HS-27A (cell line): ENCODE data around the gene TOX3.
A peak's percentile ranks its signal among the peaks of the same experiment; 100 is the strongest.

Experiments
- DNase-seq: peaks from one replicate; pipeline ENCODE4 v3.0.0-alpha.2; 2012; ENCODE audit warnings: low read depth, missing footprints

The TOX3 gene

GRCh38 chr16:52492789-52493357 lies 54.1 kb downstream of the TOX3 start:
- no peak for DNase-seq

- no peak for DNase-seq
These were observed 55.7 kb downstream of the TOX3 start for GRCh38 chr16:52491216-52491615.

- DNase-seq = no peak
These were observed 57.0 kb downstream of the TOX3 start for GRCh38 chr16:52489894-52490293.

DNA sequence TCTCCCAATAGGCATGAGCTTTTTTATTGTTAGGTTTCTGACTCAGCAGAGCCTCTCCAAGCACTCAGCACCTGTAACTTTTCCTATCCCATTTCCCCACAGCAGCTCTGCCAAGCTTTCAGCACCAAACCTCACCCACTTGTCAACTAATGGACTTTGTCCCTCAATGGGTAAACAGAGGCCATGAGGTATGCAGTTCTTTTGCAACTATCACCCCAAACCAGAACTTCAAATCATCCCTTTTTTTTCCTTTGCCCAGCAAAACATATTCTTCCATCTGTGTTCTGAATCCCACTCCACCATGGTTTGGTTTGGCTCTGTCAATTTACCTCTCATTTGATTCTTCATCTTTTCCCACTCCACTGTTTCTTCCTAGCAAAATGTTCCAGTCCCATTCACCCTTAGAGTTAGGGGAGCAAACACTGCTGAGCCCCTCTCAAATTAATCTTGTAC lies 58.1 kb downstream of the TOX3 start:
- DNase-seq = no peak

DNA sequence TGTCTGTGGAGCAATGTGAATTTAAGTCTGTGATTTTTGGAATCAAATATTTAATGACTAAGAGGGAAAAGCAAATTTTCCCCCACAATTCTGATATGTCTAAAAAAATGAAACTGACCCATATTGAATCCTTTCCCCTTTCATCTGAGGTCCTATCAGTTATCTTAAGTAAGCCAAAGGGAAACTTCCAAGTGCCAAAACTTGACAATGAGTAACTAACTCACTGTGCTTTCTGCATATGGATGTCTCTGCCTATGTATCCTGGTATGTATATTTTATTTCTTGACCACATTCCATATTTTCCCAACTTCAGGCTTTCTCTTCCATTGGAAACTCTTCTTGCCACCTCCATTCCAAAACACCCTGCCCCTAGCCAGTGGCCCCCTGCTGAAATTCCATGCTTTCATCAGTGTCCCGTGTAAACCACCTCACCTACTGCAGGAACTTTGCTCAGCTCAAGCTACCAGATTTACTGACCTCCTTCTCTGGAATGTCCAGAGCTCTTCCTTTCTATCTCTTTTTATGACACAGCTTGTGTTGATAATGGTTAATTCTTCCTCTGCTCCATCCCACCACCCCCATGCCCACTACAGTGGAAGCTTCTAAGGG lies 59.0 kb downstream of the TOX3 start:
- DNase-seq = no peak

DNA sequence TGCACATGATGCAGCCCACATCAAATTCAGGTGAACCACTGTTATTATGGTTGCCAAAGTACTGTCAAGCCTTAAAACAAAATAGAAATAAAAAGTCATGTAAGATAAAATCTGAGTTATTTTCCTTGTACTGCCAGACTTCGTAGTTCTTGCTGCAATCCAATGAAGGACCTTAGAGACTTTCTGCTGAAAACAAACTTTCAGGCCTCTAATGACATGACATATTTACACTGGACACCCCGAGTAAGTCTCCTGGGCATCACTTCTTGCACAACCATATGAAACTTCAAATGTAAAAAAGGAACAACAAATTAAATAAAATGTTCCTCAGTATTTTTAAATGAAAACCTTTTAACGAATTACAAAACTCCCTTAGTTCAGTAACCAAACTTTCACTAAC lies 66.7 kb downstream of the TOX3 start:
- DNase-seq = no peak

- no peak for DNase-seq
These were observed 70.8 kb downstream of the TOX3 start for GRCh38 chr16:52476111-52476510.

DNA sequence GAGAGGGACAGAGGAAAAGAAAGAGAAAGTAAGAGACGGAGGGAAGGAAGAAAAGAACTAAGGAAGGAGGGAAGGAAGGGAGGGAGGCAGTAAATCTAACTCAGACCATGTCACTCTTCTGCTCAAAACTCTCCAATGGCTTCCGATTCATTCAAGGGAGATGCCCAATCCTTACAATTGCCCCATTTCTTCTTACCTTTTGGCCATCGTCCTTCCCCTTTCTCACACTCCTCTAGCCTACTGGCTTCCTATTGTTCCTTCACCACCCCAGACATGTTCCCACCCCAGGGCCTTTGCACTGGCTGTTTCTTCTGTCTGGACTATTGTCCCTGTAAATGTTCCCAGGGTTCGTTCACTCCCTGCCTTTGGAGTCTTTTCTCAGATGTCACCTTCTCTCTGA lies 72.3 kb downstream of the TOX3 start:
- no peak for DNase-seq

GRCh38 chr16:52473096-52473495 lies 73.8 kb downstream of the TOX3 start:
- DNase-seq = no peak

DNA sequence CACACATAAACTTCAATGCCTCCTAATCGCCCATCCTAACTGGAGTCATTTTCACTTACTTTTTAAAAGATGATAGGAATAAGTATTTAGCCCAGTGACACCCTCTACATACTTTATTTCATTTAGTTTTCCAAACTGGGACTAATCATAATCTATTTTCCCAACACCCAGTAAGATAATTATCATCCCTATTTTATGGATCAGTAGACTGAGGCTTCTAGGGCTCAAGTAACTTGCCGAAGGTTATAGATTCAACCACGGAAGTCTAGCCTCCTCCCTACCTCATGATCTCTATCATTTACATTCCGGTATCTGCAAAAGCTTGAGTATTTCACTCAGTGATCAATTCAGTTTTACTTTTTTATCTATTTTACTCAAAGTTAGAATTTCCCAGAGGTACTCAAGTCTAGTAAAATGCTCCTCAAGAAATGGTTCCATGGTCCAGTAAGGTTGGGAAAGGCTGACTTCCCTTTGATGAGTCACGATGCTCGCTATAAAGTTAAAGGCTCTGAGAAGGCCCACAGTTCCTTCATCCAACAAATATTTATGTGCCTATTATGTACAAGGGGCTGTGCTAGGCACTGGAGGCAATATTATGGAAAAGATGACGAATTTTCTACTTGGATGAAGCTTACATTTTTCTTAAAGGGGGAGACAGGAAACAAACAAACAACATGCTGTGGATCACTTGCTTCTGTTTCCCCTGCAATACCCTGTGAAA lies 75.1 kb downstream of the TOX3 start:
- no peak for DNase-seq

DNA sequence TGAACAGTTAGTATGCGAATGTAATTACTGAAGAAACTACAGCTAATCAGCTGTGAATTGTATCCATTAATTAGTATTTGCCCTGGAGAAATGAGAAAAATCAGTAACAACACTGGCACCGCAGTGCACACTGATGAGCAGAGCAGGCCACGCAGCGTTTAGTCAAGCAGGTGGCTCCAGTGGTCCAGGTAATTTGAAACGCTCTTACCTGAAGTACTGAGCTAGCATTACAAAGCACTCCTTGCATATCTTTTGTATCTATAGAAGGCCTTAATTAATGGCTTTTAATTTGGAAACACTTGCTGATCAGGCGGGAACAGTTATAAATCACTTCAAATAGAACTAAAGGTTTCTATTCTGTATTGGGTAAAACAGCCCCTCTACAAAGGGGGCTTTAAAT lies 76.4 kb downstream of the TOX3 start:
- no peak for DNase-seq

DNA sequence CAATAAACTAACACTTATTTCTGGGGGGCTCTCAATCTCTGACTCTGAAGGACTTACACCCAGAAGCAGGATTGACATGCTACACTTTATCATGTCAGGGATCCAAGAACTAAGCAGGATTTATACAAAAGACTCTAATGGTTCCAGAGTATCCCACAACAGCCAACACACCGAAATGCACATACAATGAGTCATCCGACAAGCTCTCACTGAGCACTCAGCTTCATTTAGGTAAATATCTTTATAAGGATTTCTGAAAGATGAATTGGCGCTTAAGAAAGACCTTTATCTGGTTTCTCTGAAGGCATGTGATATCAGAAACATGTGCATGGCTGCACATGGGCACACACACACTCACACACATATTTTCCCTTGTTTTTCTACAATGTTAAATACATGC lies 77.2 kb downstream of the TOX3 start:
- DNase-seq = peak; percentile 14

GRCh38 chr16:52469091-52469490 lies 77.9 kb downstream of the TOX3 start:
- DNase-seq = no peak

- no peak for DNase-seq
These were observed 79.2 kb downstream of the TOX3 start for GRCh38 chr16:52467753-52468152.

- no peak for DNase-seq
These were observed 79.9 kb downstream of the TOX3 start for GRCh38 chr16:52466994-52467393.

DNA sequence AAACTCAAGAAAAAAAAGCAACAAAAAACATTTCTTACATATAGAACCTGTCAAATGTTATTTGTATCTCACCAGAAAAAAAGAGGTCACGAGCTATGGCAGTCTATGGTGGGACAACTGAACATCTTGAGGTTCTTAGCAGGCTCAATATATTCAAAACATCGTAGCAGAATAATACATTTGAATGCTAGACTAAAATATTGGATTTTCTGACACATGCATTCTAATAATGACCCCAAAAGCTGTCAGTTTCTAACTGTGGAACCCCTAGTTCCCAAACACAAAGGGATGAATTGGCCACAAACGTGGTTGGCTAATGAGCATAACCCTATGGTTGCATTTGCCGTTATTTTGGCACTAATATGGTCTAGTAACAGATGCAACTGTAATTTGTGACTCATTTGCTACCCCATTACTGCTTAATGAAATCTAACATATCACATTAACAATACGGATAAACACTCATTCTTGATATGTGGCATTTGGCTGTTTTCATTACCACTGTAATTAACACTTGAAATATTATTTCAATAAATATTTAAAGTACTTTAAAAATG lies 81.2 kb downstream of the TOX3 start:
- no peak for DNase-seq

DNA sequence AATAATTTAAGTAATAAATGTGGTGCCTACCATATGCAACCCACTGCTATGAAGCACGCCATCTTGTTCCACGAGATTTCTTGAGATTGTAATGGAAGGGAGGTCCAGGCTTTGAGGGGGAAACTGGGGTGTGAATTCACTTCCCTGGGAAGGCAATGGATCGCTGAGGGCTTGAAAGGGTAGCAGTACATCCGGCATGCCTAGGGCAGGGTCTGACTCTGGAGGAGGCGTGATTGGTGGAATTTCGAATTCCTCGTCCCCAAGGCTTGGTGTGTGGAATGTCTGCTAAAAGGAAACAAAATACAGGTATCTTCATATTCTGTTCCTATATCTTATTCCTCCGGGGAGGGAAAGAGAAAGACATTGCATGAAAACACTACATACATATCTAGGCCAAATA lies 83.0 kb downstream of the TOX3 start:
- no peak for DNase-seq

DNA sequence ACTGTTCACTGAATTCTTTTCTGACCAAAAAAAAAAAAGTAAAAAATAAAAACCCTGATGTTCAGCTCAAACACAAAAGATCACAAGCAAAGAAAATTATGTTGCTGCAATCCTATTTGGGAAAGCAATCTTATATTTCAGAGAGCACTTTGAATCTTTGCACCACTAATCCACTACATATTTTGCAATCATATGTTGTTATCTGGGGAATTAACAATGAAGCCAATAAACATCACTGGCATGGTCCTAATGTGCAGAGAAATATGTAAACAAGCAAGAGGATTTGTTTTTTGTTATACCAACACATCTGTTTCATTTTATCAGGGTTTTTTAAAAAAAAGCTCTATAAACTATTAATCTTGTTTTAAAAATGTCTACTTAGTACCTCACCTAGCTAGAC lies 84.1 kb downstream of the TOX3 start:
- no peak for DNase-seq

DNA sequence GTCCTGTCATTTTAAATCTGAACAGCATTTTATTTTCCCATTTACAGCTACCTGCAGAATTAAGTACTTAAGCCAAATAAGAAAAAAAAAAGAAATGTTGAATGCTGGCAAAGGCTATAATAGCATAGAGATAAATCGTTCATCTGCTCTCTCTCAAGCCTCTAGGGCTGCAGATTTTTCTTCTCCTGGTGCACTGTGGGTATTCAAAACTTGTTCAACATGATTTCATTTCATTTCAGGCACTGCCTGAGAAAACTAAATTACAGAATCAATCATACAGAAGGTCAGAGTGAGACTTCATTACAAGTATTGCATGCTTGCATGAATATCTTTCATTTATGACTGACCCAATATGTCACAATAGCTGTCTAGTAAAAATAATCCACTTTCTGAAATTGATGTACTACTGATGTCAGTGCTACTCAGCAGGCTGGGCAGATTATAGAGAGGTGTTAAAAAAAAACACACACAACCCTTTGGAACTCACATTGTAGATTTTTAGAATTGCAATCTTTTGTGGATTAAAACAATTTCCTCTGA lies 86.2 kb downstream of the TOX3 start:
- DNase-seq = no peak

- DNase-seq = no peak
These were observed 90.6 kb downstream of the TOX3 start for GRCh38 chr16:52456368-52456767.

DNA sequence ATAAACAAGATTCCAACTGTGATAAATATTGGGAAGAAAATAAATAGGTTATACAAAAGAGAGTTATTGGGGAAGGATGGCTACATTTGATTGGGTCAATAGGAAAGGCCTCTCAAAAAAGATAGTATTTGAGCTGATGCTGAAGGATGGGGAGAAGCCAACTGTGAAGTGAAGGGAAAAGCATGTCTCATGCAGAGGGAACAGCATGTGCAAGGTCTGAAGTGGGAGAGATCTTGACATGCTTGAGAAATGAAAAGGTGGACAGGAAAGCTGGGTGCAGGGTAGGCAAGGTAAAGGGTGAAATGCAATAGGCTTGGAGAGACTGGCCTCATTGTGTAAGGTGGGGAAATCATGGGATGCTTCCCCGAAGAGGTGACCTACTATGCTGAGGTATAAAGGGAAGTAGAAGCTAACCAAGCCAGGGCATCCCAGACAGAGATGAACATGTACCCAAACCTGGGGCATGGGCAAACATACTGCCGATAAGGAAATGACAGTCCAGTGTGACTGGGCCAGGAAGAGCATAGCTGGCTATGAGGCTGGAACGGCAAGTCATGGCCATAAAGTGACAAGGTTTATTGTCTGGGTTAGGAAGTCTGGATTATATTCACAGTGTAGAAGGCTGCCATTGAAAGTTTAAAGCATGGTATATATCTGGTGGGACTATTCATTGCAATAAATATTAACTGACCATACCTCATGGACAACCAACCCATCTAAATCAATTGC lies 91.2 kb downstream of the TOX3 start:
- no peak for DNase-seq

- no peak for DNase-seq
These were observed 93.3 kb downstream of the TOX3 start for GRCh38 chr16:52453644-52454043.
